HepG2 (cell line): Measurements from ENCODE around the gene ARHGAP5. TPM values are rescaled to one million over a fixed set of nuclear protein-coding genes. Genes with fewer than 3 reads are reported as not detected.

Experiments used
- CBX2 ChIP-seq, 2 experiments: fragments of 200-600 bp in 1 of 2; sonication (generic); formaldehyde crosslinking in 1 of 2; IDR thresholded peaks; 2 replicates each; pipeline versions ENCODE4 v1.7.0 to v1.8.1; 2018 to 2022; ENCODE audit warnings: low read depth in 2 of 2, low read length in 1 of 2, mild to moderate bottlenecking in 1 of 2, missing genetic modification reagents in 1 of 2
- CHD4 ChIP-seq: fragments of 200-600 bp; sonication (generic); IDR thresholded peaks from 2 replicates; pipeline ENCODE4 v1.7.0; 2017; ENCODE audit warnings: mild to moderate bottlenecking, low read length, borderline replicate concordance
- ELF1 ChIP-seq: sonication (generic); formaldehyde crosslinking; IDR thresholded peaks from 2 replicates; pipeline ENCODE4 v1.4.0; 2020; ENCODE audit warnings: missing genetic modification reagents
- ELF3 ChIP-seq: IDR thresholded peaks from 2 replicates; pipeline ENCODE4 v1.6.1; 2016; ENCODE audit warnings: missing genetic modification reagents, missing compliant biosample characterization
- KDM4B ChIP-seq: sonication (generic); formaldehyde crosslinking; IDR thresholded peaks from 2 replicates; pipeline ENCODE4 v1.4.0; 2020; ENCODE audit warnings: missing genetic modification reagents
- KLF12 ChIP-seq: sonication (generic); formaldehyde crosslinking; IDR thresholded peaks from 2 replicates; pipeline ENCODE4 v1.4.0; 2020; ENCODE audit warnings: missing genetic modification reagents, borderline replicate concordance
- KLF6 ChIP-seq: IDR thresholded peaks from 2 replicates; pipeline ENCODE4 v1.8.0; 2016; ENCODE audit warnings: missing biosample characterization, missing genetic modification reagents
- NR2F1 ChIP-seq, 2 experiments: fragments of 450-650 bp in 1 of 2; formaldehyde crosslinking in 1 of 2; IDR thresholded peaks; 2 replicates each; pipeline versions ENCODE4 v1.5.0 to v1.6.1; 2016 to 2020; ENCODE audit warnings: mild to moderate bottlenecking in 1 of 2, missing compliant biosample characterization in 1 of 2, missing genetic modification reagents in 1 of 2, moderate library complexity in 1 of 2
- RBM22 ChIP-seq: fragments of 200-400 bp; formaldehyde crosslinking; optimal IDR thresholded peaks from 2 replicates; pipeline ENCODE3; 2017; ENCODE audit warnings: mild to moderate bottlenecking, low read length, moderate library complexity
- THYN1 ChIP-seq: sonication (generic); formaldehyde crosslinking; IDR thresholded peaks from 2 replicates; pipeline ENCODE4 v1.8.1; 2023; ENCODE audit warnings: low read depth, mild to moderate bottlenecking, moderate library complexity, missing genetic modification reagents, borderline replicate concordance
- ZFP1 ChIP-seq: IDR thresholded peaks from 2 replicates; pipeline ENCODE4 v1.6.1; 2016
- ZFP82 ChIP-seq: sonication (generic); formaldehyde crosslinking; IDR thresholded peaks from 2 replicates; pipeline ENCODE4 v1.5.1; 2020; ENCODE audit warnings: mild to moderate bottlenecking, missing genetic modification reagents, borderline replicate concordance
- ZNF160 ChIP-seq: sonication (generic); formaldehyde crosslinking; IDR thresholded peaks from 2 replicates; pipeline ENCODE4 v1.8.0; 2022; ENCODE audit warnings: mild to moderate bottlenecking, inconsistent platforms, missing genetic modification reagents
- ZNF329 ChIP-seq: sonication (generic); formaldehyde crosslinking; IDR thresholded peaks from 2 replicates; pipeline ENCODE4 v1.9.0; 2021; ENCODE audit warnings: low read depth, mild to moderate bottlenecking, missing genetic modification reagents
- ZNF589 ChIP-seq: sonication (generic); formaldehyde crosslinking; conservative IDR thresholded peaks from 2 replicates; pipeline ENCODE4 v1.8.0; 2022; ENCODE audit warnings: mild to moderate bottlenecking, moderate library complexity, missing genetic modification reagents
- polyA plus RNA-seq, 8 experiments: library from polyadenylated mRNA; depleted of rRNA in 3 of 8; stranded (reverse) in 7 of 8; unstranded in 1 of 8; fragments of >200 nt; fragmentation: Illumina TruSeq in 4 of 8; extraction: Trizol in 4 of 8; gene quantifications; 2 replicates each; pipeline versions ENCODE4 v1.2.1 to v1.2.3, GENCODE V29; 2011 to 2016; ENCODE audit warnings: low read depth in 4 of 8, missing spikeins in 1 of 8, mixed read lengths in 1 of 8; ENCODE audit not compliant: insufficient read depth in 1 of 8
- total RNA-seq, 5 experiments: library from RNA; depleted of rRNA; stranded (reverse); fragments of >200 nt; fragmentation: Illumina TruSeq; extraction: Trizol; gene quantifications; 2 replicates each; pipeline ENCODE4 v1.2.3, GENCODE V29; 2016; ENCODE audit warnings: low read depth in 1 of 5
- TF ChIP-seq, protein P1 (sequence below): IDR thresholded peaks from 2 replicates; pipeline ENCODE4 v1.6.1; 2016; ENCODE audit warnings: low read depth, borderline replicate concordance
- TF ChIP-seq, protein P2 (sequence below): sonication (generic); formaldehyde crosslinking; IDR thresholded peaks from 2 replicates; pipeline ENCODE4 v1.4.0; 2020; ENCODE audit warnings: missing genetic modification reagents
- TF ChIP-seq, protein P3 (sequence below): IDR thresholded peaks from 2 replicates; pipeline ENCODE4 v1.6.1; 2016; ENCODE audit warnings: low read depth
- TF ChIP-seq, protein P4 (sequence below), 2 experiments: sonication (generic) in 1 of 2; formaldehyde crosslinking in 1 of 2; IDR thresholded peaks; 2 replicates each; pipeline versions ENCODE4 v1.5.1 to v1.6.1; 2011 to 2020; ENCODE audit warnings: borderline replicate concordance in 1 of 2, low read depth in 1 of 2, low read length in 1 of 2, mild to moderate bottlenecking in 1 of 2, missing genetic modification reagents in 1 of 2, moderate library complexity in 1 of 2

Gene ARHGAP5
- total and polyA plus RNA-seq, 2 of the 13 experiments (the other 11 are each of a cell fraction or from before 2014, with no cell fraction given): 33.7 to 144 TPM

DNA sequence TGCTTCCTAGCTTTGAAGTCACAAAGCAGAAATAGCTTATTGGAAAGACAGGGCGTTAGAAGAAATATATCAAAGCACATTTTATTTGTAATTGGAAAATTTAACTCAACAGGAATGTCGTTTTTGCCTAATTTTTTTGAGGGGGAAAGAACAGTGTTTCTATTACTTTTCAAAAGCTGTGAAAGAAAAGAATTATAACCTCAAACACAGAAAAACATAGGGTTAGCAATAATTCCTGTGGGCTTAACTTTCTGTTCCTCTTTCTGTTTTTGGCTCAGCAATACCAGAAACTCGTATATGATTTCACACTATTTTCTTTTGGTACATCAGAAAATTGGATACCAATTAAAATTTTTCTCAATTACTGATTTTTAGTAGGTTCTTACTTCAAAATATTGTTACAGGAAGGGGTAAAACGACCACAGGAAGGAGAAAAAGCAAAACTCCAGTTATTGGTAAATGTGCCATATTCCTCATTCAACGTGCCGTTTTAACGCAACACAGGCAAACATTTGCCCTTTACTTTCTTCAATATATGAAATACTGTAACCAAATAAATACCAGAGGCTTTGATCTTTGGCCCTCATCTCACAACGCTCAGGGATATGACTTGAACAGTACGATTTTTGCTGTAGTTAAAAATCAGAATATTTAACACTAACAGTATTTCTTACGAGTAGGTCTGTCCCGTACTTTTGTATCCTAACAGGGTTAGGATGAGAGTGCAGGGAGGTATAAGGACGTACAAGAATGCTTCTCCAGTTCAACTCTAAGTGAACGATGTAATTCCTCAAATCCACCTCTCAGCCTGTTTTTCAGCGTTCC lies 123.5 kb downstream of the ARHGAP5 start (continued):
- no peak for TF ChIP-seq ZNF329 (CRISPR knock-in tag)
- 0 out of 2 replicates have a peak, but pooled peaks have one; percentile 43 for TF ChIP-seq CBX2 (IDR thresholded peaks at IDR 0.05; ENCODE audit: low read depth, low read length)
- TF ChIP-seq CBX2 (CRISPR knock-in tag; IDR thresholded peaks at IDR 0.05; ENCODE audit: low read depth): no peak
- no peak for TF ChIP-seq NR2F1 (CRISPR knock-in tag; IDR thresholded peaks at IDR 0.05)
- TF ChIP-seq, protein P1, sequence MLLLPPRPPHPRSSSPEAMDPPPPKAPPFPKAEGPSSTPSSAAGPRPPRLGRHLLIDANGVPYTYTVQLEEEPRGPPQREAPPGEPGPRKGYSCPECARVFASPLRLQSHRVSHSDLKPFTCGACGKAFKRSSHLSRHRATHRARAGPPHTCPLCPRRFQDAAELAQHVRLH (CRISPR knock-in tag): no peak
- no peak for TF ChIP-seq CHD4
- TF ChIP-seq, protein P2, sequence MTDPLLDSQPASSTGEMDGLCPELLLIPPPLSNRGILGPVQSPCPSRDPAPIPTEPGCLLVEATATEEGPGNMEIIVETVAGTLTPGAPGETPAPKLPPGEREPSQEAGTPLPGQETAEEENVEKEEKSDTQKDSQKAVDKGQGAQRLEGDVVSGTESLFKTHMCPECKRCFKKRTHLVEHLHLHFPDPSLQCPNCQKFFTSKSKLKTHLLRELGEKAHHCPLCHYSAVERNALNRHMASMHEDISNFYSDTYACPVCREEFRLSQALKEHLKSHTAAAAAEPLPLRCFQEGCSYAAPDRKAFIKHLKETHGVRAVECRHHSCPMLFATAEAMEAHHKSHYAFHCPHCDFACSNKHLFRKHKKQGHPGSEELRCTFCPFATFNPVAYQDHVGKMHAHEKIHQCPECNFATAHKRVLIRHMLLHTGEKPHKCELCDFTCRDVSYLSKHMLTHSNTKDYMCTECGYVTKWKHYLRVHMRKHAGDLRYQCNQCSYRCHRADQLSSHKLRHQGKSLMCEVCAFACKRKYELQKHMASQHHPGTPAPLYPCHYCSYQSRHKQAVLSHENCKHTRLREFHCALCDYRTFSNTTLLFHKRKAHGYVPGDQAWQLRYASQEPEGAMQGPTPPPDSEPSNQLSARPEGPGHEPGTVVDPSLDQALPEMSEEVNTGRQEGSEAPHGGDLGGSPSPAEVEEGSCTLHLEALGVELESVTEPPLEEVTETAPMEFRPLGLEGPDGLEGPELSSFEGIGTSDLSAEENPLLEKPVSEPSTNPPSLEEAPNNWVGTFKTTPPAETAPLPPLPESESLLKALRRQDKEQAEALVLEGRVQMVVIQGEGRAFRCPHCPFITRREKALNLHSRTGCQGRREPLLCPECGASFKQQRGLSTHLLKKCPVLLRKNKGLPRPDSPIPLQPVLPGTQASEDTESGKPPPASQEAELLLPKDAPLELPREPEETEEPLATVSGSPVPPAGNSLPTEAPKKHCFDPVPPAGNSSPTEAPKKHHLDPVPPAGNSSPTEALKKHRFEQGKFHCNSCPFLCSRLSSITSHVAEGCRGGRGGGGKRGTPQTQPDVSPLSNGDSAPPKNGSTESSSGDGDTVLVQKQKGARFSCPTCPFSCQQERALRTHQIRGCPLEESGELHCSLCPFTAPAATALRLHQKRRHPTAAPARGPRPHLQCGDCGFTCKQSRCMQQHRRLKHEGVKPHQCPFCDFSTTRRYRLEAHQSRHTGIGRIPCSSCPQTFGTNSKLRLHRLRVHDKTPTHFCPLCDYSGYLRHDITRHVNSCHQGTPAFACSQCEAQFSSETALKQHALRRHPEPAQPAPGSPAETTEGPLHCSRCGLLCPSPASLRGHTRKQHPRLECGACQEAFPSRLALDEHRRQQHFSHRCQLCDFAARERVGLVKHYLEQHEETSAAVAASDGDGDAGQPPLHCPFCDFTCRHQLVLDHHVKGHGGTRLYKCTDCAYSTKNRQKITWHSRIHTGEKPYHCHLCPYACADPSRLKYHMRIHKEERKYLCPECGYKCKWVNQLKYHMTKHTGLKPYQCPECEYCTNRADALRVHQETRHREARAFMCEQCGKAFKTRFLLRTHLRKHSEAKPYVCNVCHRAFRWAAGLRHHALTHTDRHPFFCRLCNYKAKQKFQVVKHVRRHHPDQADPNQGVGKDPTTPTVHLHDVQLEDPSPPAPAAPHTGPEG (CRISPR knock-in tag): no peak
- no peak for TF ChIP-seq KDM4B (CRISPR knock-in tag)
- TF ChIP-seq, protein P3, sequence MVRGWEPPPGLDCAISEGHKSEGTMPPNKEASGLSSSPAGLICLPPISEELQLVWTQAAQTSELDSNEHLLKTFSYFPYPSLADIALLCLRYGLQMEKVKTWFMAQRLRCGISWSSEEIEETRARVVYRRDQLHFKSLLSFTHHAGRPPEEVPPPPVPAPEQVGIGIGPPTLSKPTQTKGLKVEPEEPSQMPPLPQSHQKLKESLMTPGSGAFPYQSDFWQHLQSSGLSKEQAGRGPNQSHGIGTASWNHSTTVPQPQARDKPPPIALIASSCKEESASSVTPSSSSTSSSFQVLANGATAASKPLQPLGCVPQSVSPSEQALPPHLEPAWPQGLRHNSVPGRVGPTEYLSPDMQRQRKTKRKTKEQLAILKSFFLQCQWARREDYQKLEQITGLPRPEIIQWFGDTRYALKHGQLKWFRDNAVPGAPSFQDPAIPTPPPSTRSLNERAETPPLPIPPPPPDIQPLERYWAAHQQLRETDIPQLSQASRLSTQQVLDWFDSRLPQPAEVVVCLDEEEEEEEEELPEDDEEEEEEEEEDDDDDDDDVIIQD: no peak
- no peak for TF ChIP-seq ZNF589 (CRISPR knock-in tag)
- TF ChIP-seq, protein P4, sequence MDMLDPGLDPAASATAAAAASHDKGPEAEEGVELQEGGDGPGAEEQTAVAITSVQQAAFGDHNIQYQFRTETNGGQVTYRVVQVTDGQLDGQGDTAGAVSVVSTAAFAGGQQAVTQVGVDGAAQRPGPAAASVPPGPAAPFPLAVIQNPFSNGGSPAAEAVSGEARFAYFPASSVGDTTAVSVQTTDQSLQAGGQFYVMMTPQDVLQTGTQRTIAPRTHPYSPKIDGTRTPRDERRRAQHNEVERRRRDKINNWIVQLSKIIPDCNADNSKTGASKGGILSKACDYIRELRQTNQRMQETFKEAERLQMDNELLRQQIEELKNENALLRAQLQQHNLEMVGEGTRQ (IDR thresholded peaks at IDR 0.05; ENCODE audit: low read depth, low read length): no peak
- TF ChIP-seq, protein P4 (CRISPR knock-in tag; IDR thresholded peaks at IDR 0.05; ENCODE audit: borderline replicate concordance): 0 out of 2 replicates have a peak, but pooled peaks have one; percentile 33
- no peak for TF ChIP-seq ZFP1 (CRISPR knock-in tag)
- no peak for TF ChIP-seq KLF6
- no peak for TF ChIP-seq ZNF160
- TF ChIP-seq THYN1 (CRISPR knock-in tag): no peak
- TF ChIP-seq ELF3 (CRISPR knock-in tag): no peak
- no peak for TF ChIP-seq ELF1 (CRISPR knock-in tag)
- TF ChIP-seq KLF12: peak; percentile 59
- TF ChIP-seq RBM22: no peak
- TF ChIP-seq ZFP82 (CRISPR knock-in tag): 0 out of 2 replicates have a peak, but pooled peaks have one; percentile 4
